Liver (tissue), 9 donors: ENCODE measurements around the gene GAST. TPM values are rescaled to one million over a fixed set of nuclear protein-coding genes. Genes with fewer than 3 reads are reported as not detected.

Source experiments
- DNase-seq: peaks from one replicate; pipeline ENCODE4 v3.0.0-alpha.2; 2017; ENCODE audit warnings: low spot score
- H3K27ac ChIP-seq, 2 donors: one replicate each; pipeline ENCODE4 v1.7.0; 2013; ENCODE audit warnings: inconsistent platforms in 2 of 2, low read length in 2 of 2, control low read depth in 1 of 2, low read depth in 1 of 2, mild to moderate bottlenecking in 1 of 2
- H3K27me3 ChIP-seq, 4 donors: one replicate each; pipeline versions ENCODE4 v1.6.1 to v1.7.0; 2013; ENCODE audit warnings: low read length in 3 of 4, inconsistent platforms in 1 of 4, mild to moderate bottlenecking in 1 of 4, moderate library complexity in 1 of 4; ENCODE audit not compliant: control insufficient read depth in 4 of 4, insufficient read depth in 4 of 4
- H3K36me3 ChIP-seq, 4 donors: one replicate each; pipeline versions ENCODE4 v1.6.1 to v1.7.0; 2013; ENCODE audit warnings: low read length in 3 of 4, mild to moderate bottlenecking in 3 of 4, low read depth in 1 of 4, moderate library complexity in 1 of 4; ENCODE audit not compliant: control insufficient read depth in 4 of 4, insufficient read depth in 3 of 4
- H3K4me1 ChIP-seq, 4 donors: one replicate each; pipeline versions ENCODE4 v1.6.1 to v1.7.0; 2013; ENCODE audit warnings: low read length in 3 of 4, mild to moderate bottlenecking in 3 of 4, moderate library complexity in 1 of 4; ENCODE audit not compliant: control insufficient read depth in 4 of 4, insufficient read depth in 4 of 4
- H3K4me3 ChIP-seq, 3 donors: one replicate each; pipeline versions ENCODE4 v1.6.1 to v1.7.0; 2013; ENCODE audit warnings: low read length in 3 of 3, control low read depth in 1 of 3, low read depth in 1 of 3, mild to moderate bottlenecking in 1 of 3
- H3K9ac ChIP-seq, 2 donors: one replicate each; pipeline ENCODE4 v1.7.0; 2013; ENCODE audit warnings: low read length in 2 of 2, mild to moderate bottlenecking in 2 of 2, moderate library complexity in 2 of 2, control low read depth in 1 of 2, low read depth in 1 of 2
- H3K9me3 ChIP-seq, 4 donors: one replicate each; pipeline versions ENCODE4 v1.6.1 to v1.7.0; 2013; ENCODE audit warnings: low read length in 3 of 4; ENCODE audit not compliant: control insufficient read depth in 4 of 4
- FOXA2 ChIP-seq: IDR thresholded peaks from 2 replicates; pipeline ENCODE4 v1.6.1; 2016; ENCODE audit warnings: antibody characterized with exemption
- GABPA ChIP-seq, 2 donors: IDR thresholded peaks in 1 of 2; conservative IDR thresholded peaks in 1 of 2; 2 replicates each; pipeline ENCODE4 v1.6.1; 2016; ENCODE audit warnings: antibody characterized with exemption in 2 of 2, mild to moderate bottlenecking in 1 of 2, moderate library complexity in 1 of 2
- HNF4A ChIP-seq, 2 donors: conservative IDR thresholded peaks; 2 replicates each; pipeline ENCODE4 v1.6.1; 2016; ENCODE audit warnings: antibody characterized with exemption in 2 of 2, mild to moderate bottlenecking in 2 of 2
- HNF4G ChIP-seq: IDR thresholded peaks from 2 replicates; pipeline ENCODE4 v1.6.1; 2016; ENCODE audit warnings: antibody characterized with exemption
- JUND ChIP-seq, 2 donors: IDR thresholded peaks; 2 replicates each; pipeline ENCODE4 v1.6.1; 2016; ENCODE audit warnings: antibody characterized with exemption in 2 of 2
- RAD21 ChIP-seq, 2 donors: IDR thresholded peaks; 2 replicates each; pipeline ENCODE4 v1.6.1; 2016; ENCODE audit warnings: antibody characterized with exemption in 2 of 2, mild to moderate bottlenecking in 2 of 2
- SP1 ChIP-seq: IDR thresholded peaks from 2 replicates; pipeline ENCODE4 v1.6.1; 2018; ENCODE audit warnings: antibody characterized with exemption, mild to moderate bottlenecking
- YY1 ChIP-seq: IDR thresholded peaks from 2 replicates; pipeline ENCODE4 v1.6.1; 2016; ENCODE audit warnings: antibody characterized with exemption, mild to moderate bottlenecking
- WGBS: extraction: QIAGEN DNeasy Blood & Tissue Kit; methylation state at CpG from one replicate; pipeline ENCODE4 v1.1.7; 2013; 5-methylcytosine and 5-hydroxymethylcytosine counted together
- polyA plus RNA-seq, 2 donors: library from polyadenylated mRNA; stranded (reverse) in 1 of 2; unstranded in 1 of 2; fragments of 200-250 nt in 1 of 2; fragments of >200 nt in 1 of 2; fragmentation: Nextera tagmentation in 1 of 2; extraction: Ambion mirVana in 1 of 2; gene quantifications; one replicate each; pipeline versions ENCODE4 v1.2.1 to v1.2.3, GENCODE V29; 2013 to 2015
- total RNA-seq, 2 donors: library from RNA; depleted of rRNA; stranded (reverse); fragments of >200 nt; gene quantifications; one replicate each; pipeline ENCODE4 v1.2.3, GENCODE V29; 2014
- TF ChIP-seq, protein P1 (sequence below): fragments of 150-350 bp; IDR thresholded peaks from 2 replicates; pipeline ENCODE4 v1.5.1; 2017; ENCODE audit warnings: improper control_type of control experiment, low read depth, low read length; ENCODE audit not compliant: missing input control
- TF ChIP-seq, protein P2 (sequence below): IDR thresholded peaks from 2 replicates; pipeline ENCODE4 v1.6.1; 2016; ENCODE audit warnings: antibody characterized with exemption
- TF ChIP-seq, protein P3 (sequence below): IDR thresholded peaks from 2 replicates; pipeline ENCODE4 v1.6.1; 2016; ENCODE audit warnings: antibody characterized with exemption
- TF ChIP-seq, protein P4 (sequence below): IDR thresholded peaks from 2 replicates; pipeline ENCODE4 v1.6.1; 2016; ENCODE audit warnings: antibody characterized with exemption, mild to moderate bottlenecking
- TF ChIP-seq, protein P5 (sequence below): IDR thresholded peaks from 2 replicates; pipeline ENCODE4 v1.6.1; 2016; ENCODE audit warnings: antibody characterized with exemption
- donor health status: healthy.
- donor health status: healthy.
- donor health status: healthy.
- donor health status: healthy.
- donor health status: healthy.

Gene GAST
- total and polyA plus RNA-seq, 4 donors: not detected

DNA sequence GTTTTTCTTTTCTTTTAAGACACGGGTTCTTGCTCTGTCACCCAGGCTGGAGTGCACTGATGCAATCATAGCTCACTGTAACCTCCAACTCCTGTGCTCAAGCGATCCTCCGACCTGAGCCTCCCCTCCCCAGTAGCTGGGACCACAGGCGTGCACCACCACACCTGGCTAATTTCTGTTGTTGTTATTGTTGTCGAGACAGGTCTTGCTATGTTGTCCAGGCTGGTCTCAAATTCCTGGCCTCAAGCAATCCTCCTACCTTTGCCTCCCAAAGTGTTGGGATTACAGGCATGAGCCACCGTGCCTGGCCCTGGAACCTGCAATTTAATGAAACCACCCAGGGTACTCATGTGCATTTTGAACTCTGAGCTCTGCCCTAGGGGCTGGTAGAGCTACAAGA lies 50.3 kb downstream of the GAST start (continued):
- TF ChIP-seq, protein P1, sequence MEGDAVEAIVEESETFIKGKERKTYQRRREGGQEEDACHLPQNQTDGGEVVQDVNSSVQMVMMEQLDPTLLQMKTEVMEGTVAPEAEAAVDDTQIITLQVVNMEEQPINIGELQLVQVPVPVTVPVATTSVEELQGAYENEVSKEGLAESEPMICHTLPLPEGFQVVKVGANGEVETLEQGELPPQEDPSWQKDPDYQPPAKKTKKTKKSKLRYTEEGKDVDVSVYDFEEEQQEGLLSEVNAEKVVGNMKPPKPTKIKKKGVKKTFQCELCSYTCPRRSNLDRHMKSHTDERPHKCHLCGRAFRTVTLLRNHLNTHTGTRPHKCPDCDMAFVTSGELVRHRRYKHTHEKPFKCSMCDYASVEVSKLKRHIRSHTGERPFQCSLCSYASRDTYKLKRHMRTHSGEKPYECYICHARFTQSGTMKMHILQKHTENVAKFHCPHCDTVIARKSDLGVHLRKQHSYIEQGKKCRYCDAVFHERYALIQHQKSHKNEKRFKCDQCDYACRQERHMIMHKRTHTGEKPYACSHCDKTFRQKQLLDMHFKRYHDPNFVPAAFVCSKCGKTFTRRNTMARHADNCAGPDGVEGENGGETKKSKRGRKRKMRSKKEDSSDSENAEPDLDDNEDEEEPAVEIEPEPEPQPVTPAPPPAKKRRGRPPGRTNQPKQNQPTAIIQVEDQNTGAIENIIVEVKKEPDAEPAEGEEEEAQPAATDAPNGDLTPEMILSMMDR: no peak
- TF ChIP-seq, protein P2, sequence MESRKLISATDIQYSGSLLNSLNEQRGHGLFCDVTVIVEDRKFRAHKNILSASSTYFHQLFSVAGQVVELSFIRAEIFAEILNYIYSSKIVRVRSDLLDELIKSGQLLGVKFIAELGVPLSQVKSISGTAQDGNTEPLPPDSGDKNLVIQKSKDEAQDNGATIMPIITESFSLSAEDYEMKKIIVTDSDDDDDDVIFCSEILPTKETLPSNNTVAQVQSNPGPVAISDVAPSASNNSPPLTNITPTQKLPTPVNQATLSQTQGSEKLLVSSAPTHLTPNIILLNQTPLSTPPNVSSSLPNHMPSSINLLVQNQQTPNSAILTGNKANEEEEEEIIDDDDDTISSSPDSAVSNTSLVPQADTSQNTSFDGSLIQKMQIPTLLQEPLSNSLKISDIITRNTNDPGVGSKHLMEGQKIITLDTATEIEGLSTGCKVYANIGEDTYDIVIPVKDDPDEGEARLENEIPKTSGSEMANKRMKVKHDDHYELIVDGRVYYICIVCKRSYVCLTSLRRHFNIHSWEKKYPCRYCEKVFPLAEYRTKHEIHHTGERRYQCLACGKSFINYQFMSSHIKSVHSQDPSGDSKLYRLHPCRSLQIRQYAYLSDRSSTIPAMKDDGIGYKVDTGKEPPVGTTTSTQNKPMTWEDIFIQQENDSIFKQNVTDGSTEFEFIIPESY: no peak
- TF ChIP-seq HNF4A (conservative IDR thresholded peaks at IDR 0.05): no peak
- TF ChIP-seq, protein P3, sequence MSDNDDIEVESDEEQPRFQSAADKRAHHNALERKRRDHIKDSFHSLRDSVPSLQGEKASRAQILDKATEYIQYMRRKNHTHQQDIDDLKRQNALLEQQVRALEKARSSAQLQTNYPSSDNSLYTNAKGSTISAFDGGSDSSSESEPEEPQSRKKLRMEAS: no peak

DNA sequence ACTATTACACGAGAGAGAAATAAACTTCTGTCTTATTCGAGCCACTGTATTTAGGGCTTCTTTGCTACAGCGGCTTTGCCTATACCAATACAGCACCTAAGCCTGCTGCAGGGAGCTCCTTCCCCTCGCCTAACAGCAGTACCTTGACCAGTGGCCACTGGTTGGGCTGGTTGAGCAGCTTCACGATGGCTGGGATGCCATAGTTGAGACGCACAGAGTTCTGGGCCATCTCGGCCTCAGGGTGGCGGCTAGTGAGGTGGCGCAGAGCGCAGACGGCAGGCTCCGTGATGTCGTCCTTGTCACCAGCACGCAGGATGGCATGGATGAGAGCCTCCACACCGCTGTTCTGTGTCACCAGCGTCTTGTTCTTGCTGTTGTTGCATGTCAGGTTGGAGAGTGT lies 50.7 kb downstream of the GAST start:
- no peak for TF ChIP-seq GABPA (IDR thresholded peaks at IDR 0.05 in 1 of 2, conservative IDR thresholded peaks at IDR 0.05 in 1 of 2)
- no peak for TF ChIP-seq JUND (IDR thresholded peaks at IDR 0.05)
- TF ChIP-seq, protein P1: no peak
- TF ChIP-seq RAD21 (IDR thresholded peaks at IDR 0.05): no peak
- TF ChIP-seq, protein P4, sequence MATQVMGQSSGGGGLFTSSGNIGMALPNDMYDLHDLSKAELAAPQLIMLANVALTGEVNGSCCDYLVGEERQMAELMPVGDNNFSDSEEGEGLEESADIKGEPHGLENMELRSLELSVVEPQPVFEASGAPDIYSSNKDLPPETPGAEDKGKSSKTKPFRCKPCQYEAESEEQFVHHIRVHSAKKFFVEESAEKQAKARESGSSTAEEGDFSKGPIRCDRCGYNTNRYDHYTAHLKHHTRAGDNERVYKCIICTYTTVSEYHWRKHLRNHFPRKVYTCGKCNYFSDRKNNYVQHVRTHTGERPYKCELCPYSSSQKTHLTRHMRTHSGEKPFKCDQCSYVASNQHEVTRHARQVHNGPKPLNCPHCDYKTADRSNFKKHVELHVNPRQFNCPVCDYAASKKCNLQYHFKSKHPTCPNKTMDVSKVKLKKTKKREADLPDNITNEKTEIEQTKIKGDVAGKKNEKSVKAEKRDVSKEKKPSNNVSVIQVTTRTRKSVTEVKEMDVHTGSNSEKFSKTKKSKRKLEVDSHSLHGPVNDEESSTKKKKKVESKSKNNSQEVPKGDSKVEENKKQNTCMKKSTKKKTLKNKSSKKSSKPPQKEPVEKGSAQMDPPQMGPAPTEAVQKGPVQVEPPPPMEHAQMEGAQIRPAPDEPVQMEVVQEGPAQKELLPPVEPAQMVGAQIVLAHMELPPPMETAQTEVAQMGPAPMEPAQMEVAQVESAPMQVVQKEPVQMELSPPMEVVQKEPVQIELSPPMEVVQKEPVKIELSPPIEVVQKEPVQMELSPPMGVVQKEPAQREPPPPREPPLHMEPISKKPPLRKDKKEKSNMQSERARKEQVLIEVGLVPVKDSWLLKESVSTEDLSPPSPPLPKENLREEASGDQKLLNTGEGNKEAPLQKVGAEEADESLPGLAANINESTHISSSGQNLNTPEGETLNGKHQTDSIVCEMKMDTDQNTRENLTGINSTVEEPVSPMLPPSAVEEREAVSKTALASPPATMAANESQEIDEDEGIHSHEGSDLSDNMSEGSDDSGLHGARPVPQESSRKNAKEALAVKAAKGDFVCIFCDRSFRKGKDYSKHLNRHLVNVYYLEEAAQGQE: no peak
- TF ChIP-seq SP1: no peak
- TF ChIP-seq, protein P5, sequence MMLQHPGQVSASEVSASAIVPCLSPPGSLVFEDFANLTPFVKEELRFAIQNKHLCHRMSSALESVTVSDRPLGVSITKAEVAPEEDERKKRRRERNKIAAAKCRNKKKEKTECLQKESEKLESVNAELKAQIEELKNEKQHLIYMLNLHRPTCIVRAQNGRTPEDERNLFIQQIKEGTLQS: no peak
- no peak for TF ChIP-seq YY1
- no peak for TF ChIP-seq HNF4G
- TF ChIP-seq, protein P2: no peak
- no peak for TF ChIP-seq FOXA2
- H3K27ac ChIP-seq: no peak overlapping the region
- H3K4me3 ChIP-seq: no peak overlapping the region
- no peaks in the 10 kb centered on the region for H3K4me1 ChIP-seq
- no peaks in the 10 kb centered on the region for H3K27me3 ChIP-seq
- WGBS: 96% methylated on average over 16 of the region's 16 CpGs
- no peak overlapping the region for H3K9ac ChIP-seq
- no peaks in the 10 kb centered on the region for H3K9me3 ChIP-seq
- DNase-seq: no peak
- H3K36me3 ChIP-seq: peaks cover 23 to 77% (median 53%) of the 10 kb centered on the region in 4 donors
